Stimulated activated naive CD4-positive, alpha-beta T cell treated with Interleukin-2 at 50 U/mL for 16 hours (primary cell): Measurements from ENCODE around the gene SLC41A1.
A peak's percentile ranks its signal among the peaks of the same experiment; 100 is the strongest.

Experiments used
- DNase-seq: peaks from one replicate; lab custom pipeline; 2025; lab: John Stamatoyannopoulos, UW

Gene SLC41A1

DNA sequence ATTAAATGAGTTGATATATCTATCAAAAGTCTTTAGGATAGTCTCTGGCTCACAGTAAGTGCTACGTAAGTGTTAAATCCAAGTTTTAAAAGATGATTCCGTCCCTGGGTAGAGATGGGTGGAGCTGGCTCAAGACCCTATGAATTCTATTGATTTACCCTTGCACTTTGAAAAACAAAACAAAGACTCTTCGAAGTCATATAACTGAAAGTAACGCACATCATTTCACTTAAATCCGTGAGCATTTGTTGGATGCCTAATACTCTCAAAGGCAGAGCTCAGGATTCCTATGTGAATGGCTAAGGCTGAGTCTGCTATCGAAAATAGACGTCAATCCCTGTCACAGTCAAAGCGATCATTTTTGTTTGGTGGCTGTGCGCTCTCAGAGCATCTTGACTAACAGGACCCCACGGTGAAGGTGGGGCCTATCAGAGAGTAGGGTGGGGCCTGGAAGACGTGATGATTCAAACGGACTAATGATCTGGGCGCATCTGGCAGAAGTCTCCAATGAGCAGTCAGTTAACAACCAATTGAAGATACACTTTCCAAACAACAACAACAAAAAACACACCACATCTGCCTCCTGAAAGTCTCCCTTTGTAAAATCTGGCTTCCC lies 61.9 kb downstream of the SLC41A1 start:
- no peak for DNase-seq

DNA sequence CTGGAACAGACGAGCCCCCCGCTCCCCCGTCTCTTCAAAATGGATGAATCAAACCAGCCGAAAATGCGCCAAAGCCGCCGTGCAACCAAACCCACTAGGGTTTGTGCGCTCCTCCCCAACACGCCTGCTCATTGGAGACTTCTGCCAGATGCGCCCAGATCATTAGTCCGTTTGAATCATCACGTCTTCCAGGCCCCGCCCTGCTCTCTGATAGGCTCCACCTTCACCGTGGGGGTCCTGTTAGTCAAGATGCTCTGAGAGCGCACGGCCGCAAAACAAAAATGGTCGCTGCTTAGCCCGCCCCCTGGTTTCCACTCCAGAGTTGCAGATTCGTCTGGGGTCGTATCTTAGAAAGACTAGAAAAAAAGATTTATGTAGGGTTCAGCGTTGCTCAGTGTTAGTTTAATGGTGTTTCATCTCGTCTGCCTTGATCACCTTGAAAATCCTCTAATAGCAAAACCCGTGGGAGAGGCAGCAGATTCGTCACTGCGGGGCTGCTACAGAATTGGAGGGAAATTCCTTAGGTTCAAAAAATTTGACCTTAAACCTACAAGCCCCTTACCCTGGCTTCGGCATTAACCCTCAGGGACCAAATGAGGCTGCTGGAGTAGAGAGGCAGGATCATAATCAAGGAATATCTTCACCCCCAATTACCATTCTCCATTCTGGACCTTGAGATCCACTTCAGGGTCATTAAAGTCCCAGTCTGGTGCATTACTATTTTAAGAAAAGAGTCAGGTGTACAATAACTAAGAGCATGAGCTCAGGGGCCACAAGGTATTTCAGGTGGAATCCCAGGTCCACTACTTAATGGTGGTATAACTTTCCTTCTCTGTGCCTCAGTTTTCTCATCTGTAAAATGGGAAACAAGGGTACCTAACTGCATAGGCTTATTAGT lies 62.6 kb downstream of the SLC41A1 start, which contains the start of gene NUCKS1:
NUCKS1 (minus strand) TSS at position 45 of the 898 bp plus-strand sequence. CDS start 209 bp downstream, outside the sequence.
- DNase-seq: peak; percentile 98

DNA sequence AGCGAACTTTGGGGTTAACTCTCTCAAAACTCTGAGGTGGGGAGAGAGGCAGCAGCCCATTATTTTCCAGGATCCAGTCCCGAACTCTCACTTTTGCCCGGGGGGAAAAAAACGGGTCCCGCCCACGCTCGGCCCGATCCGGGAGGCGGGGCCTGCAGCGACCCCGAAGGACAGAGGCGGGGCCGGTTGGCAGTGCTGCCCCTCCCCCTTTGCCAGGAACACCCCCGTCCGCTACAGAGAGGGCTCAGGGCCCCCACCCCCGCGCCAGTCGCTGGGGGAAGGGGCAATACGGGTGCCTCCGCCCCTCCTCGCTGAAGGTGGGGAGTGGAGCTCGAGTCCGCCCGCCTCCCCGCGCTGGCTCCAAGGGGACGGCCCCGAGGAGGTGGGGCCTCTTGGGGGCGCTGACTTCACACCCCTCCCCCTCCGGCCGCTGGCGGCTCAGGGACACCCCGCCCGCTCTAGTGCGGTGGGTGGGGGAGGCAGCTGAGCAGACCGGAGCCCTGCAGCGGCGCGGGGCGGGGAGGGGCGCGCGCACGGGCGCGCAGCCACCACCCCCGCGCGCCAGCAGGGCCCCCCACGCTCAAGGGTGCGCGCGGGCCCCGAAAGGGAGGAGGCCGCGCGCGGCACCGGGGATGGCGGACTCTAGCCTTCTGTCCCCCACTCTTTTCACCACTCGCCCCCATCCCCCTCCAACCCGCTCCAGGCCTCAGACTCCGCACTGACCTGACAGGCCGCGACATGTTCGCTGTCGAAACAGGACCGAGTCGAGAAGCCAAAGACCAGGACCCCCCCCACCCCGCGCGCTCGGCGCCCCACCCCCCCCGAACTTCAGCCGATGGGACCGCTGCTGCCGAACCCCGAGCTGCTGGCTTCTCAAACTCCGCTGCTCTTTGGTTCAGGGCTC lies 63.5 kb downstream of the SLC41A1 start:
- DNase-seq: peak; percentile 96

DNA sequence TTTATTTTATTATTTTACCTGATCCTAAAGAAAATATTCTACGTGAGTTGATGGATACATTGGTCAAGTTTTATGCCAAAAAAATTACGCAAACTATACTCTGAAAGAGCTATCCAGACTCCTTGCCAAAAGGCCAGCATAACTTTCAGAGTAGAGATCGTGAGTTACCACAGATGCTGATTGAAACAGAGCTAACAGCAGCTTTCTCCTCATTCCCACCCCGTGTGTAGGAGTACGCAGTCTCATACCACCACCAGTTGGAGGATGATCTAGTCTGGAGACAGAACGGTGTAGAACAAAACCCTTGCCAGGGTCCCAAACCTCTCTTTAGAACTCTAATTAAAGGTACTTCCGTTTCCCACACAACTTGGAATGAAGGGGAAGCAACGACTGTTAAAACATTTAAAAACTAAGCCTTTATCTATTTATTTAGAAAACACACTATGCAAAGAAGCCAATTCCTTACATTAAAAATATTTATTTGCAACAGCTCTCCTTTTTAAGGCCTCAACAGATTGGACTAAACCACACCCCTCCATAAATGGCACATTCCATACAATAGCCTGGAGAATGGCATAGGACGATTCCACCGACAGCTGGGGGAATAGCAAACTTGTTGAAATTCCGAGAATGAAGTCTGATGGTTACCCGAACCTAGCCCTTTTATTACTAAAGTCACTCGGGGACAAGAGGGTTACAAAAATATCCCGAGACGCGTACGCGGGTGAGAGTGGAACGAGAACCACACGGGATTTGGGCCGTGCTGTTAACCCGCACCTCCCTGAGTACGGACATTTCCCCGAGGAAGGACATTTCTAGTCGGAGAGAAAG lies 64.4 kb downstream of the SLC41A1 start:
- DNase-seq: peak; percentile 23

GRCh38 chr1:205746757-205747412 lies 66.1 kb downstream of the SLC41A1 start:
- no peak for DNase-seq

DNA sequence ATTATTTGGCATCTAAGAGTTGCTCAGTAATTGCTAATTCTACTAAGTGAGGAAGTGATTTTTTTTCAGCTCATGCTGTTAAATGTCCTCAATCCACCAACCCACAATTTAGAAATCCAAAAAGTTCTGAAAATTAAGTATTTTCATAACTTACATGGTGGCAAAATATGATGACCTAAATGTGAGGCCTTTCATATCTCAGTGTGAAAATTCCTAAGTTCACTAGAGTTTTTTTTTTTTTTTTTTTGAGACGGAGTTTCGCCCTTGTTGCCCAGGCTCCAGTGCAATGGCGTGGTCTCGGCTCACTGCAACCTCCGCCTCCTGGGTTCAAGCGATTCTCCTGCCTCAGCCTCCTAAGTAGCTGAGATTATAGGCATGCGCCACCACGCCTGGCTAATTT lies 68.6 kb downstream of the SLC41A1 start:
- no peak for DNase-seq

DNA sequence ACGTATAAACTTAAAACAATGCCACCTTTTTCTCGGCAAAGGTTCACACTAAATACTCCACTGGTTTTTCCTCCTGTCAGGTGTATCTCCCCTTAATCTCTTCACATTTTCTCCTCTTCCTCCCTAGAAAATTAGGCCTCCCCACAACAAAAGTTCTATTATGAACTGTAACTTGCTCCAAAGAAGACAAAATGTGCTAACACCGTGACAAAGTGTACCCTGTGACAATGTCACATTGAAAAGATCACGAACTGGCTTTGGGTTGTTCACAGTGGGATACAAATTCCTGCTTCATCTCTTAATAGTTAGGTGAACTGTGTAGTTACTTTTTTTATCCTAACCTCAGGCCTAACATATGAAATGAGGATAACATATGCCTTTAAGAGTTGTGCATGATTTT lies 69.0 kb downstream of the SLC41A1 start:
- DNase-seq: no peak

GRCh38 chr1:205741681-205742080 lies 71.3 kb downstream of the SLC41A1 start:
- DNase-seq: no peak

- DNase-seq: no peak
Observed at GRCh38 chr1:205739348-205740160, 73.4 kb downstream of the SLC41A1 start.
